Tongue (tissue), 2 donors: ENCODE results near the gene FBLN5. TPM values are rescaled to one million over a fixed set of nuclear protein-coding genes. Genes with fewer than 3 reads are reported as not detected.

Source experiments
- DNase-seq: peaks from one replicate; pipeline ENCODE4 v3.0.0-alpha.2; 2015
- total RNA-seq: library from RNA; depleted of rRNA; stranded (reverse); fragments of >200 nt; gene quantifications from one replicate; pipeline ENCODE4 v1.2.3, GENCODE V29; 2014

The FBLN5 gene, protein sequence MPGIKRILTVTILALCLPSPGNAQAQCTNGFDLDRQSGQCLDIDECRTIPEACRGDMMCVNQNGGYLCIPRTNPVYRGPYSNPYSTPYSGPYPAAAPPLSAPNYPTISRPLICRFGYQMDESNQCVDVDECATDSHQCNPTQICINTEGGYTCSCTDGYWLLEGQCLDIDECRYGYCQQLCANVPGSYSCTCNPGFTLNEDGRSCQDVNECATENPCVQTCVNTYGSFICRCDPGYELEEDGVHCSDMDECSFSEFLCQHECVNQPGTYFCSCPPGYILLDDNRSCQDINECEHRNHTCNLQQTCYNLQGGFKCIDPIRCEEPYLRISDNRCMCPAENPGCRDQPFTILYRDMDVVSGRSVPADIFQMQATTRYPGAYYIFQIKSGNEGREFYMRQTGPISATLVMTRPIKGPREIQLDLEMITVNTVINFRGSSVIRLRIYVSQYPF
- 65.3 TPM for total RNA-seq

DNA sequence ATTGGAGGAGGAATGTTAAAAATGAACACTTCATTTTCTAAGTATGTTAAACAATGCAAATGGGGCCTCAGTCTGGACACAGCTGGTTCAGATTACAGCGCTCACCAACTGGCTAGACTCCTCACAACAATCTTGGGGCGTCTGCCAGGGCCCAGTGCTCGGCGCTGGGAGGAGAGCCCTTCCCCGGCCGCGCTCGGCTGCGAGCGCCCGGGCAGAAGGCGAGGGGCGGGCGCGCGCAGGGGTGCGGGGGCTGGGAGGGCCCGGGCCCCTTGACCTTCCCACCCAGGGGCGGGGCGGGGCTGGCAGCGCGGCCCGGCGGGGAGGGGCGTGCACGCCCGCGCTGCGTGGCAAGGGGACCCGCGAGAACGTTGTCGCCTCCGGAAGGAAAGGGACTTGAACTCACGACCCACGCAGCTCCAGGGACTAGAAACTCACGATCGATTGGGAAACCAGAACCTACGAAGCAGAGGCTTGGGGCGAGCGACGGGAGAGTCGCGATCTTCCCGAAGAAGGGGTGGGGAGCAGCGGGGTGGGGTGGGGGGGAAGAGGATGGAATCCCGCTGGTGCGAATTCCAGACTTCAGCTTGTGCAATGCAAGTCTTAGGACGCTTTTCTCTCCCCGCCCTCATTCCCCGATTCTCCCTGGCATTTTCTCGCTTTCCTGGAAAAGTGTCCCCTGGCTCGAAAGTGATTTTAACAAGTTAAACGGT is at the start of gene FBLN5:
FBLN5 (minus strand) TSS at position 220 of the 710 bp plus-strand sequence. CDS start 465 bp downstream, outside the sequence.
- DNase-seq, result peak; percentile 90

GRCh38 chr14:91996948-91997371 is 49.5 kb upstream of the FBLN5 start:
- DNase-seq, result peak; percentile 78

- no peak for DNase-seq
These were observed 39.7 kb upstream of the FBLN5 start for GRCh38 chr14:91987192-91987591.

- no peak for DNase-seq
These were observed 38.2 kb upstream of the FBLN5 start for GRCh38 chr14:91985521-91986255.

DNA sequence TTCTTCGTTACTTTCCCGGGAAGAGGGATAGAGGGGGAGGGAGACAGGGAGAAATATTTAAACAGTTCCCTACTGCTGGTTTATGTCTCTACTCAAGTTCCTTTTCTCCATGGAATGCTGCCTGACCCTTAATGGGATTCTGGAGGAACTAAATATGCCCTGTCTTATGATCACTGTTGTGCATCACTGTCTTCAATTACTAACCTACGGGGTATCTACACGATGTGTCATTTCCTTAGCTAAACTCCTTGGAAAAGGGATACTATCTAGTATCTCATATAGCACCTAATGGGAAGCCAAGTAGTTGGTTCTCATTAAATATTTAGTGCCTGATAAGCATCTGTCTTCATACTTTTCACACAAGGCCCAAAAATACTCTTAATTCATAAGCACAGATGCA is 37.5 kb upstream of the FBLN5 start:
- no peak for DNase-seq

GRCh38 chr14:91983588-91983987 is 36.1 kb upstream of the FBLN5 start:
- peak; percentile 33 for DNase-seq

GRCh38 chr14:91980157-91980556 is 32.7 kb upstream of the FBLN5 start:
- DNase-seq, result no peak

DNA sequence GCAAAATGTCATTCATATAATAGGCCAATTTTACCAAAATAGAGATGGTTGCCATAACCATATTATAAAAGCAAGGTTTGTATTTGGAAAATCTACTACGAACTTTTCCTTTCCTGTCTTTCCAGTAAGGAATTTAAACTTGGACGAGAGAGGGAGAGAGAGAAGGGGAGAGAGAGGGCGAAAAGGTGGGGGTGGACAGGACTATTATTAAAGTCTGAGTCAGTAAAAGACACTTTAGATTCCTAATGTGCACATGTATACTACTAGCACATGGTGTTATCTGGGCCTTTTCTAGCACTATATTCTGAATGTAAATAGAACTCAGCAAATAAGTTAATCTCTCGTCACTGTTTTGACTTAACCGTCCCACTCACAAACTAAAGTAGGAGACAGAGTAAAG is 30.4 kb upstream of the FBLN5 start:
- no peak for DNase-seq

DNA sequence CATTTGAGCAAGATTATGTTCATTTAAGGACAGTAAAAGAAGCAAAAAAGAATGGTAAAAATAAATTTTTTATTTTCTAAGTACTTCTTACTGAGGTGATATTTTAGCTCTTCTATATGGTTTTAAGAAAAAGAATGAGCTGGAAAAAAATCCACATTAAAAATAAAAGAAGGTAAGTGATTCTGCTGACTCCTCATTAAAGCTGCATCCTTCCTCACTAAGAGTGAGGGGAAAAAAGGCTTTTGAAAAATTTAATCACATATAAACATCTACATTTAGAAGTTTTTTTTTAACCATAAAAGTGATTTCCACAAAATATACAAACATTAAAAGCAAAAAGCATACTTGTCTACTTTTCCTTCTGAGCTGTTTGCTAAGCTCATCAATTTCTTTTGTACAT is 28.3 kb upstream of the FBLN5 start:
- DNase-seq, result no peak

DNA sequence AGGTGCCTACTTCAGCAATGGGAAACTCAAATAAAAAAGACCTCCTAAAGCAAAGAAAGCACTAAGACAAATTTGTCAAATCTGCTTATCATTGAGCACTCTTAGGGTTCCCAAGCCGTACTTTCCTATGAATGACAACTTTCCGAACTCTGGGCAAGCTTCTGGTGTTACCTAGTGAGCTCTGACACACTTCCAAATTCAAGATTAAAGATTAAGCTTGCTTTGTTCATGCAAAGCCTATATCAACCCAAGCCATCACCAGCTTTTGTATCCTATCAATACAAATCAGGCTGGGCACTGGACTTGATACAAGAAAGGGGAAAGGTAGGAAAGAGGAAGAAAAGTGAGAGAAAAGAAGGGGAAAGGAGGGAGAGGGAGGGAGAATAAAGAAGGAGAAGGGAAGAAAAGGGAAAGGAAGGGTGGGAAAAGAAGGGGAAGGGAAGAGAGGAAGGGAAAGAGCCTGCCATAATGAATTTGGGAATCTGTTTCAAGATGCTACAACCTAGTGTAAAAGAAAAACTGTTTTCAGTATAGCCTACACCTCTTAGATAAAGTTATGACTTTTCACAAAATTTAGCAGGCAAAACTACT is 23.8 kb upstream of the FBLN5 start:
- no peak for DNase-seq

DNA sequence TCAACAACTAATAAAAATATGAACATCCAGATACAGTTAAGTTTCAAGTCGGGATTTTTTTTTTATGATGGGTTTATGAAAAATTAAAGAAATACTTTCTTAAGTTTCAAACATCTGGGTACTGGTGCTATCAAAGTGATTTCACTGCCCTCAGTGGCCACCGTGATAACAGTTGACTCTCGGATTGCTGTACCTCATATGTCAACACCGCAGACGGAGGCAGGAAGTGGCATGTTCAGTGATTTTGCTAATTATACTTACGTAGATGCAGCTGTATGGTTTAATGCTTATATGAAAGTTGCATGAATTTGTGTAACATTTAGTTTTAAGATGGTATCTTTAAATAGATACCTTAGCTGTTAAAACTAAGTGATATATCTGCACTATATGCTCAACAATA is 20.8 kb upstream of the FBLN5 start:
- no peak for DNase-seq

DNA sequence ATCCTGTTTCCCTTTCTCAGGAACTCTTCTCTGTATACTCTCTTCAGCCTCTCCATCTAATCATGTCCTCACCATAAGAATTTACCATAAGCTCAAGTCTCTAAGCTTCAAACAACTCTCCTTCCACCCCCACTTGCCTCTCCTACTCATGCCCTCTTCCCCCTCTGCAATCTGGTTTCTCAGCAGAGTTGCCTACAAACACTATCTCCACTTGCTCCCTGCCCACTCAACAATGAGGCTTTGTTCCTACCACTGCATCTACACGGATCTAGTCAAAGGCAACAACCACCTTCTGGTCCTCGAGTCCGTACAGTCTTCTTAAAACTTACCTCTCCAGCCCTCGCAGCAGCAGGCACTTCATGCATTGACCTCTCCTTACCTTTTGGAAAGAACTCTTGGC is 17.2 kb upstream of the FBLN5 start:
- no peak for DNase-seq

DNA sequence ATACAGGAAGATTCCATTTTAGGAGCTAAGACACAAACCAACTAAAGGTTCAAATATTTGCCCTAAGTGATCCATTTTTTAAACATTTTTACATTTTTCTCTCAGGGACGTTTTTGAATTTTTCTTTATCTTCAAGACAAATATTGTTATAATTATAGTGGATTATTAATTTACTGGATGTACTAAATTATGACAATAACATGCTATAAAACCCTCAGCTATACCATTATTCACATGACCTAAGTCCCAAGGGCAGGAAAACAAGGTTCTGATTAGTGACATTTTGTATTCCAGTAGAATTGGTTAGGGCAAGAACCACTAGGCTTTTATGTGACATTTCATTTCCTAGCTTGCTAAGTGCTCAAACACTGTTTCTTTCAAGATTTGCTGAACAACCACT is 16.5 kb upstream of the FBLN5 start:
- DNase-seq, result no peak

DNA sequence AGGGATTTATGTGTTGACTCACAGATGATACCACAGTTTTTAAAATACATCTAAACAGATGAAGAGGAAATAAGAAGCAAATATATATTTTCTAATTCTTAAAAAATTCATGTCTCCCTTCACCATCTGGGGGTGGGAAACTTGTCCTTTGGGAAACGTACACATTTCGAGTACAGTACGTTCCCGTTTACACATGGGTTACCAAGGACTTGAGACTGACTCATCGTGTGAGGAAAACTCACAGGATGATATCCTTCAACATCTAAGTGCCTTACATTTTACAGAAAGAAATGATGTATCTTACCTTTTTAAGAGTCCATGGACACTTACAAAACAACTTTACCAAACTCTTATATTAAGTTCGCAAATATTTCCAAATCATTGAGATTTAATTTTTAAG is 16.0 kb upstream of the FBLN5 start:
- no peak for DNase-seq

GRCh38 chr14:91961297-91962220 is 14.1 kb upstream of the FBLN5 start:
- no peak for DNase-seq

GRCh38 chr14:91957876-91958313 is 10.4 kb upstream of the FBLN5 start:
- no peak for DNase-seq

GRCh38 chr14:91956616-91957015 is 9.1 kb upstream of the FBLN5 start:
- DNase-seq, result no peak

DNA sequence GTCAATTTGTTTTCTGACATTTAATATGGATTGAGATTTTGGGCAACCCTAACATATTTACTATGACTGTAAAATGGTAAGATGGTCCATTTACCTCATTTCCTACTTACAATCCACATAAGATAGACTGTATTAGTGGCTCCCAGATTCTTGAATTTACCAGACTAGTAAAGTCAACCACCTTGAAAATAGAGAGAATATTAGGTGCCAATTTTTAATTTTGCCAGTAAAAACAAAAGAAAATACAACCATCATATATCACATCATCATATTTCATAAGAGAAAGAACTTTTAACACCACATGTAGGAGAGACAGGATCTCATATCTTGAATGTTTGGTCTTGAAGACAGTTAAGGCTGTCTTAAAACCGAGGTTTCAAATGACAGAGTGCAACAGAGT is 7.7 kb upstream of the FBLN5 start:
- no peak for DNase-seq

DNA sequence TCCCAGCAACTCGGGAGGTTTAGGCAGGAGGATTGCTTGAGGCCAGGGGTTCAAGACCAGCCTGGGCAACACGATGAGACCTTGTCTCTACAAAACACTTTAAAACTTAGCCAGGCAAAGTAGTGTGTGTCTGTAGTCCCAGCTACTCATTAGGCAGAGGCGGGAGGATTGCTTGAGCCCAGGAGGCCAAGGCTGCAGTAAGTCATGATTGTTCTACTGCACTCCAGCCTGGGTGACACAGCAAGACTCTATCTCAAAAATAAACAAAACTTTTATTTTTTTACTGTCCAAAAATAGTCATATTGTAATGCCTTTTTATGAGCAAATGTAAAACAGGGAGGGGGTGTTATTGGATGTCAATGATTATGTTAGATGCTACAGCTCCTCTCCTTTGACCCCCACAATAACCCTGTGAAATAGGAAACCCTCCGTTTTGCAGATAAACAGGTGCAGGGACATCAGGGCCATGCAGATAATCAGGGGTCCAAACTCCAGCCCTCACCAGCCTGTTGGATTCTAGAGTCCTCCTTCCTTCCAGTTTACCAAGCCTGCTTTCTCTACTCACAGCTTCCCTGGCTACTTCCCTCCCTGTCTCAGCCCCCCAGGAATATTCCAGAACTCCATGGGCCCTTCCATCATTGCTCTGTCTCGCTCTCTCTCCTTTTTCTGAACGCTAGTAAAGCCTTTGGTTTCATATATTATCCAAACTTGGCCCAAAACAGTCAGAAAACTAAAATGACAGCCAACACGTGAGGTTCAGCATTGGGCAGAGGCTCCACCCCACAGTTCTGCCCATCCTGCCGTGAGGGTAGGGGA is 5.9 kb upstream of the FBLN5 start:
- no peak for DNase-seq
